AG09309 (cell line): Measurements from ENCODE around the gene SLC16A7.

Source experiments
- DNase-seq: peaks from one replicate; pipeline ENCODE4 v3.0.0-alpha.2; 2010; ENCODE audit warnings: low read depth
- H3K4me3 ChIP-seq: 2 replicates; pipeline ENCODE4 v1.5.1; 2011; ENCODE audit warnings: mild to moderate bottlenecking, low read depth, low read length, moderate library complexity; ENCODE audit not compliant: control insufficient read depth
- TF ChIP-seq, protein P1 (sequence below): IDR thresholded peaks from 2 replicates; pipeline ENCODE4 v1.5.1; 2011; ENCODE audit warnings: mild to moderate bottlenecking, low read depth, low read length, inconsistent platforms; ENCODE audit not compliant: insufficient read depth, control insufficient read depth; ENCODE audit errors: missing control alignments

The SLC16A7 gene

DNA sequence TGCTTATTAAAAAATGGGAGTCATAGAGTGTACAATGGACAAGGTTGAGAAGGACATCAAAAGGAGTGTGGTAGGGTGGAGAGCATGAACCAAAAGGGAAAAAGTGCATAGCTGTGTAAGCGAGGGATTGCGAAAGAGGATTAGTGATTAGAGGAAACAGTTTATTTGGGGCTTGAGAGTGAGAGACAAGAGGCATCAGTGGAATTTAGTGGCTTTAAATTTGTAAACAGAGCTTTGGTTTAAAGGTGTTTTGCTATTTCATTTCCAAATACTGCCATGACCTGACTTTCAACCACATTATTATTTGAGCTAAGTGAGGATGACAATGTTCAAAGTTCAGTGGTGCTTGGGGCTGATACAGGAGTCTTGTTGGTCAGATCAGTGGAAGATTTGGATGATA, 53.4 kb downstream of the SLC16A7 start:
- no peak overlapping the region for H3K4me3 ChIP-seq
- no peak for DNase-seq
- TF ChIP-seq, protein P1, sequence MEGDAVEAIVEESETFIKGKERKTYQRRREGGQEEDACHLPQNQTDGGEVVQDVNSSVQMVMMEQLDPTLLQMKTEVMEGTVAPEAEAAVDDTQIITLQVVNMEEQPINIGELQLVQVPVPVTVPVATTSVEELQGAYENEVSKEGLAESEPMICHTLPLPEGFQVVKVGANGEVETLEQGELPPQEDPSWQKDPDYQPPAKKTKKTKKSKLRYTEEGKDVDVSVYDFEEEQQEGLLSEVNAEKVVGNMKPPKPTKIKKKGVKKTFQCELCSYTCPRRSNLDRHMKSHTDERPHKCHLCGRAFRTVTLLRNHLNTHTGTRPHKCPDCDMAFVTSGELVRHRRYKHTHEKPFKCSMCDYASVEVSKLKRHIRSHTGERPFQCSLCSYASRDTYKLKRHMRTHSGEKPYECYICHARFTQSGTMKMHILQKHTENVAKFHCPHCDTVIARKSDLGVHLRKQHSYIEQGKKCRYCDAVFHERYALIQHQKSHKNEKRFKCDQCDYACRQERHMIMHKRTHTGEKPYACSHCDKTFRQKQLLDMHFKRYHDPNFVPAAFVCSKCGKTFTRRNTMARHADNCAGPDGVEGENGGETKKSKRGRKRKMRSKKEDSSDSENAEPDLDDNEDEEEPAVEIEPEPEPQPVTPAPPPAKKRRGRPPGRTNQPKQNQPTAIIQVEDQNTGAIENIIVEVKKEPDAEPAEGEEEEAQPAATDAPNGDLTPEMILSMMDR = no peak

DNA sequence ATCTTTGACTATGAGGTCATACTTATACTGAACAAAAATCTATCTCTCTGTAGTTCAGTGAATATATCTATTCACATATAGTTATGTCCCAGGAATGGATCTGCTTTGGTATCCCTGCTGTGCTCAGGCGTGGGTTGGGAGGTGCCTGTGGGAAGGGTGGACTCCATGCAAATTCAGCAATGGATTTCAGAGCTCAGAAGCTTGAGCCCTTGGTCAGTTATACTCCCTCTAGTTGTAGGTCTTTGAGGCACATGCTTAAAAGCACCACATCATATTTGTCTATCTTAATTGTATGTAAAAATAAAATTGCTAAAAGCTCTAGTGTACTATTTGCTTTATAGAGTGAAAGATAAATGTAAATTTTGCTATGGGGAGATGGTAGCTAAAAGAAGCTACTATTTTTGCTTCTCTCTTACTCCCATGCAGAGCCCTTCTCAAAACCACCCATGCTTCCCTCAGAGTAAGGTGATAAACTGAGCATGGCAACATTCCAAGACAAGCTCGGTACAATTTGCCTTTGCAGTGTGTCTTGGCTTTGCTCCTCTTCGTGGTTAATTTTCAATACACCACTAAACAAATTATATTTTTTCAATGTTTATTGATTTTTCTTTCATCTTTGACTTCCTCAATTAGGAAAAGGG, 54.9 kb downstream of the SLC16A7 start:
- no peak overlapping the region for H3K4me3 ChIP-seq
- DNase-seq = no peak
- TF ChIP-seq, protein P1 = peak; percentile 7

- H3K4me3 ChIP-seq = no peak overlapping the region
- TF ChIP-seq, protein P1 = no peak
- DNase-seq = no peak
Measured at GRCh38 chr12:59651229-59651920, 55.5 kb downstream of the SLC16A7 start.

DNA sequence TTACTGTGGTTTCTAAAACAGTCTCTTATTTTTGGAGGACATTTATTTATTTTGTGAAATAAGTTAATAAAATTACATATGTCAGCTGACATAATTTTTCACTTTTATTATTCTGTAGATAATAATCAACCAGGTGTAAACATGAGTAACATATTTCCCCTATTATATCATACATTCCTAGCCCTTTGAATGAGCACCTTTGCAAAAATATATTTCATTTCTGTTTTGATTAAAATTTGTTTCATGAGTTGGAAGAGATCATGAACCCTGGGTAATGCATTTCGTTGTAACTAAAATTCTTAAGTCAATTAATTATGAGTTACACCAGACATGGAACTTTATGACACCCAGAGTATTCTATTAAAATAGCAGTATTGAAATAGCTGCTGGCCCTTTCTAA, 56.3 kb downstream of the SLC16A7 start:
- DNase-seq = no peak
- TF ChIP-seq, protein P1 = no peak

GRCh38 chr12:59654061-59654460, 58.2 kb downstream of the SLC16A7 start:
- no peak overlapping the region for H3K4me3 ChIP-seq
- TF ChIP-seq, protein P1 = no peak
- no peak for DNase-seq

More for the DNA sequence above, 56.3 kb downstream of the SLC16A7 start:
- H3K4me3 ChIP-seq = no peak overlapping the region

- no peak for DNase-seq
- TF ChIP-seq, protein P1 = no peak
- H3K4me3 ChIP-seq = no peak overlapping the region
Measured at GRCh38 chr12:59657266-59657665, 61.4 kb downstream of the SLC16A7 start.
